GM19238 (cell line): ENCODE measurements around the gene THRSP.
"Not testable (repeated sequence)": the region's sequence is repeated elsewhere in the genome, so short reads cannot be mapped to it uniquely, and the experiment has no call there.

Source experiments
- DNase-seq: peaks from one replicate; pipeline ENCODE4 v3.0.0; 2011; ENCODE audit warnings: low spot score; ENCODE audit not compliant: insufficient read length

Gene THRSP

GRCh38 chr11:78062671-78063070 is 990 bp upstream of the THRSP start:
- no peak for DNase-seq

DNA sequence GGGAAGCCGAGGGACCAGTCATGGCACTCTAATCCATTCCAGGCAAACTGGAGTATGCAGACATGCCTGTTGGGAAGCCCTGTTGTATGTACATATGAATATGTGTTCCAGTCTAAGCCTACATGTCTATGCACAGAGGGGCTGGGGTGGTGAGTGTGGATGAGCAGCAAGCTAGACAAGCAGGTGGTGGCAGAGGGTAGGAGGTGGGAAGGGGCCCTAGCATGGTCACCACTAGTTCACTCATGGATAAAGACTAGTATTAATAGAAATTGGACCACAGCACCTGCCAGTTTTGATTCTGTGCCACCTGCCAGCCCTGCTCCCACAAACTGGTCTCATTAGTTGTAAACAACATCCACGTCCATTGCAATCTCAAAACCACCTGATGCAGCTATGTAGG is 1.5 kb downstream of the THRSP start:
- DNase-seq: no peak

GRCh38 chr11:78066471-78066870 is 2.8 kb downstream of the THRSP start:
- DNase-seq: no peak

DNA sequence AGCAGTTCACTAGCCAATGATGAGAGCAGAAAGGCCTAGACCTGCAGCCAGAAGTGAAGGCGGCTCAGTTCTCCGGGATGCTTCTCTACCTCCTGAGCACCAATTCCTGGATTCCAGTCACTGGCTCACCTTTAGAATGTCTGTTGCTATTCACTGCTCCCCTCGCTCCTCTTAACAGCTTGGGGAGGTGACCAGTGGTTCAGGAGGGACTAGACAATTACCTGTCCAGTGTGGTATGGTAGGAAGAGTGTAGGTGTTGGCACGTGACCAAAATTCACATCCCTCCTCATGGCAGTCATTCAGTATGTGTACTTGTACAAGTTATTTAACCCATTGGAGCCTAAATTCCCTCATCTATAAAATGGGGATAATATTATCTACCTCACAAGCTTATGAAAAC is 4.0 kb downstream of the THRSP start:
- no peak for DNase-seq

DNA sequence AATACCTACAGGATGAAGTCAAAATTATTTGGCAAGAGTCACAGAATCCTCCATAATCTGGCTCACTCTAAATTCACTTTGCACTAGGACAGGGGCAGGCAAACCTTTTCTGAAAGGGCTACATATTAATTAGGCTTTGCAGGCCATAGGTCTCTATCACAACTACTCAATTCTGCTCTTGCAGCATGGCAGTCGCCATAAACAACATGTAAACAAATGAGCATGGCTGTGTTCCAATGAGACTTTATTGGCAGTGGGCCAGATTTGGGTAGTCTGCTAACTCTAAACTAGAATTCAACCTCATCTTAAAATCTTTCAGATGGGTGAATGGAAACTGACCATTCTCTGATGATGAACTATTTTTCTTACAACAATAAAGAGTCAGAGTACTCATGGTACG is 5.8 kb downstream of the THRSP start:
- DNase-seq: no peak

- DNase-seq: no peak
Observed at GRCh38 chr11:78070621-78071020, 7.0 kb downstream of the THRSP start.

DNA sequence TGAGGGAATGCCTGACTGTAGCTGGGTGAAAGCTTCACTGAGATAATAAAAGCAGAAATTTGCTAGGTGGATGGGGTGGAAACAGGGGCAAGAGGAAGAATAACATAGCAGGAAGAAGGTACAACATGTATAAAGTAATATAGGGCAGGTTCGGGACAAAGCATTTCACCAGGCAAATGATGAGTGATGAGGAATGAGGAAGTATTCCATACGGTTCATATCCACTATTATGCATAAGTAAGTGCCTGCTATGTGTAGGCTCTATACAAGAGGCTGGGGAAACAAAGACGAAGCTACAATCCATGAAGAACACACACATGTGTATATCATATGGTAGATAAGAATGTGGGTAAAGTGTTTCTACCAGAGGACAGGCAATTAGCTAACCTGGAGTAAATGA is 8.1 kb downstream of the THRSP start:
- no peak for DNase-seq

- DNase-seq: no peak
Observed at GRCh38 chr11:78072455-78072854, 8.8 kb downstream of the THRSP start.

GRCh38 chr11:78074756-78075155 is 11.1 kb downstream of the THRSP start:
- DNase-seq: no peak

- no peak for DNase-seq
Observed at GRCh38 chr11:78076733-78077403, 13.2 kb downstream of the THRSP start.

GRCh38 chr11:78077592-78077991 is 13.9 kb downstream of the THRSP start:
- not testable (repeated sequence) for DNase-seq

DNA sequence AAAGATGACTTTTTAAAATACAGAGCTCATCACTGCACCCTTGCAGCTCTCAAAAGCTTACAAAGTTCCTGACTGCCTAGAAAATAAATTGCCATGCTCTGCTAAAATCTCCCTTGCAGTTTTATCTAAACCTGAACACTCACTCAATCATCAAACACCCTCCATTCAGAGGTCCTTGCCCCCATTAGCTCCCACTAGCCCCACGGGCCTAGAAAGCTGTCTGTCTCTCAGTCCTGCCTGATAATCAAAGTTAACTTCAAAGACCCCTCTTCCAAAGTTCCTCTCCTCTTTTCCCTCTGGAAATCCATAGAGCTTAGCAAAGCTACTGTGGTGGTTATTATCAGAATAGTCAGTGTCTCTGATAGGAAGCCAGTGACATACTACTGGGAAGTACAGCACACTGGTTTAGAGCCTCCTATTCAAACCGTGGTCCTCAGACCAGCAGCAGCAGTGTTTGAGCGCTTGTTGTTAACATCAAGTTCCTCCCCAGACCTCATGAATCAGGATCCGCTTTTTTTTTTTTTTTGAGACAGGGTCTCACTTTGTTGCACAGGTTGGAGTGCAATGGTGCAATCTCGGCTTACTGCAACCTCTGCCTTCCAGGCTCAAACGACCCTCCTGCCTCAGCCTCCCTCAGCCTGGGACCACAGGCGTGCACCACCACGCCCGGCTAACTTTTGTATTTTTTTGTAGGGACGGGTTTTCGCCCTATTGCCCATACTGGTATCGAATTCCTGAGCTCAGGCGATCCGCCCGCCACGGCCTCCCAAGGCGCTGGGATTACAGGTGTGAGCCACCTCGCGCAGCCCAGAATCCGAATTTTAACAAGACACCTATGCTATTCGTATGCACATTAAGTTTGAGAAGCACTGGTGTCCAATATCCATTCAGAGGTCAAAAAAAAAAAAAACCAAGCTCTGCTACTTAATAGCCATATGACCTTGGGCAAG is 14.8 kb downstream of the THRSP start:
- DNase-seq: no peak

- DNase-seq: peak; percentile 71
Observed at GRCh38 chr11:78079232-78080083, 15.8 kb downstream of the THRSP start, which contains the start of gene NDUFC2. TSS of gene NDUFC2 (minus strand) at chr11:78079862. CDS start at chr11:78079744, 118 bp downstream.

DNA sequence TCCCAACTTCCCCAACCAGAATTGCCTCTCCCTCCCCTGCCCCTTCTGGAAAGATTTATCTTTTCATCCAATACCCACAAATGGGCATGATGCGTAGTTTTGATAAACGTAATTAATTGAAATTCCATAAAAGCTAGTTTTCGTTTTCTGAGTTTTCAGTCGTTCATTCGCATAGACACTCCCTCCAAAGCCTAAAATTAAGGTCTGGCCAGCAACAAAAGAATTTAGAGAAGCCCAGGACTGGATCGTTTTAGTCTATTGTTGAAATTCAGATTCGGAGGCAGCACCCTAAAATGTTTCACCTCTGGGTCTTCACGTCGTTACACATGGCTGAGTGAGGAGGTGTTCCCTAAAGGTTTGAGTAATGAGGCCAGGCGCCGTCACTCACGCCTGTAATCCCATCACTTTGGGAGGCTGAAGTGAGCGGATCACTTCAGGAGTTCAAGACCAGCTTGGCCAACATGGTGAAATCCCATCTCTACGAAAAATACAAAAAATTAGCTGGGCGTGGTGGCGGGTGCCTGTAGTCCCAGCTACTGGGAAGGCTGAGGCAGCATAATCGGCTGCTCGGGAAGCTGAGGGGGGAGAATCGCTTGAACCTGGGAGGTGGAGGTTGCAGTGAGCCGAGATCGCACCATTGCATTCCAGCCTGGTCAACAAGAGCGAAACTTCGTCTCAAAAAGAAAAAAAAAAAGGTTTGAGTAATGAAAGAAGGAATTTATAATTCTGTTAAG is 16.6 kb downstream of the THRSP start:
- no peak for DNase-seq

GRCh38 chr11:78080818-78081495 is 17.3 kb downstream of the THRSP start:
- DNase-seq: no peak

DNA sequence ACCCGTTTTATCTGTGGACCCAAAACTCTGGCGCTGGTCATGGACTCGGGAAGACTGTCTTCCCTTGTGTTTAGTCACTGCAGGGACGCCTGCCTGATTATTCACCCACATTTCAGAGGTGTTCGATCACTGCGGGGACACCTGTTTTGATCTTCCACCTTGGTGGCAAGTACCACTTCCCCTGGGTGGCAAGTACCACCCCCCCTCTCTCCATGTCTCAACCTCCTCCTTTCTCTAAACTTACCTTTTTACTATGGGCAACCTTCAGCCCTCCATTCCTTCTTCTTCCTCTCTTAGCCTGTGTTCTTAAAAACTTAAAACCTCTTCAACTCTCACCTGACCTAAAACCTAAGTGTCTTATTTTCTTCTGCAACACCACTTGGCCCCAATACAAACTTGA is 17.9 kb downstream of the THRSP start:
- no peak for DNase-seq

DNA sequence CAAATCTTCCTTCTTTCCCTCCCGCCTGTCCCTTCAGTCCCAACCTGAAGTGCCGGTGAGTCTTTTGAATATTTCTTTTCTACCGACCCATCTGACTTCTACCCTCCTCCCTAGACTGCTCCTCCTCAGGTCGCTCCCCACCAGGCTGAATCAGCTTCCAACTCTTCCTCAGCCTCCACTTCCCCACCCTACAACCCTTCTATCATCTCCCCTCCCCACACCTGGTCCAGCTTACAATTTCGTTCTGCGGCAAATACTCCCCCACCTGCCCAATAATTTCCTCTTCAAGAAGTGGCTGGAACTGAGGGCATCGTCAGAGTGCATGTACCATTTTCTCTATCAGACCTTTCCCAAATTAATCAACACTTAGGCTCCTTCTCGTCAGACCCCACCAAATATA is 18.5 kb downstream of the THRSP start:
- no peak for DNase-seq

- no peak for DNase-seq
Observed at GRCh38 chr11:78083021-78083420, 19.4 kb downstream of the THRSP start.

GRCh38 chr11:78084506-78084905 is 20.8 kb downstream of the THRSP start:
- DNase-seq: not testable (repeated sequence)

- DNase-seq: no peak
Observed at GRCh38 chr11:78085972-78086371, 22.3 kb downstream of the THRSP start.
